Erythroblast (primary cell): ENCODE results near the gene CDYL.

Experiments used
- GATA1 ChIP-seq: IDR thresholded peaks from 2 replicates; pipeline ENCODE4 v1.6.1; 2011; ENCODE audit warnings: low read depth, mild to moderate bottlenecking, control low read depth, low read length, moderate library complexity
- POLR2A ChIP-seq: IDR thresholded peaks from 2 replicates; pipeline ENCODE4 v1.6.1; 2011; ENCODE audit warnings: mild to moderate bottlenecking, low read length

- no peak for TF ChIP-seq POLR2A
- no peak for TF ChIP-seq GATA1
These were observed 49.6 kb upstream of the CDYL start for GRCh38 chr6:4726645-4727044.
